GM21576 (cell line): Measurements from ENCODE around the gene SNX12.
"Not testable (repeated sequence)": the region's sequence is repeated elsewhere in the genome, so short reads cannot be mapped to it uniquely, and the experiment has no call there.

Source experiments
- ATAC-seq: cut with Tn5 transposase; IDR thresholded peaks from one replicate; pipeline ENCODE4 v1.9.1; 2021; ENCODE audit warnings: mild to moderate bottlenecking, moderate library complexity; ENCODE audit not compliant: unreplicated experiment

The SNX12 gene

GRCh38 chrX:71095033-71095432 is 26.9 kb upstream of the SNX12 start:
- ATAC-seq: no peak

GRCh38 chrX:71091263-71091662 is 23.1 kb upstream of the SNX12 start:
- no peak for ATAC-seq

GRCh38 chrX:71085900-71086299 is 17.8 kb upstream of the SNX12 start:
- ATAC-seq: no peak

DNA sequence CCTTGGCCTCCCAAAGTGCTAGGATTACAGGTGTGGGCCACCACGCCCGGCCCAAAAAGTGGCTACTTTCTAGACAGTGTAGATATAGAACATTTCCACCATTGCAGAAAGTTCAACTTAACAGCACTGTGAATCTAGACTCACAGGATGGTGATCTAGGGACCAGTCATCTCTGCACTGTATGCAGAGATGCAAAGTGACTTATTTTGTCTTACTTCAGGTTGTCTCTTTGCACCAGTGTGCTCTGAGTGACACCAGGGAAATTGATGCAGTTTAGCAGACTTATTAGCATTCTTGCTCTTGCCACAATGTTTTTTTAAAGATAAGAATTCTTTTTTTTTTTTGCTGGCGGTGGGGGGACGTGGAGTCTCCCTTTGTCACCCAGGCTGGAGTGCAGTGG is 14.7 kb upstream of the SNX12 start:
- ATAC-seq: no peak

DNA sequence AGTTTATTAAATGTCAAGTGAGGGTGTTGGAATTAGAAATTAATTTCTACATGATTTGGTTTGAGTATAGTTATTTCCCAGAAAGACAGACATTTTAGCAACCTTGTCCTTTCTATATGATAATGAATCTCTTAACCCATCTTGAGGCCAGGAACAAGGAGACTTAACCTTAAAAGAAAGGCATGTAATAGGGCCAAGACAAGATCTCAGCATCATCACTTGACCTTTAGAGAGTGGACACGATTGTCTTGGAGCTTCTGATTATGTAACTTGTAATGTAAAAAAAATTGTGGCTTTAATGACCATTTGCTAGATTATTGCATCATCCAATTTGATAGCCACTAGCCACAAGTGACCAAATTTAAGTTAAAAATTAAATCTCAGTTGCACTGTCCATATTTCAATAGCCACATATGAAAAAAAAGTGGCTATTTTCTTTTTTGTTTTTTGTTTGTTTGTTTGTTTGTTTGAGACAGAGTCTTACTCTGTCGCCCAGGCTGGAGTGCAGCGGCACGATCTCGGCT is 14.1 kb upstream of the SNX12 start:
- no peak for ATAC-seq

DNA sequence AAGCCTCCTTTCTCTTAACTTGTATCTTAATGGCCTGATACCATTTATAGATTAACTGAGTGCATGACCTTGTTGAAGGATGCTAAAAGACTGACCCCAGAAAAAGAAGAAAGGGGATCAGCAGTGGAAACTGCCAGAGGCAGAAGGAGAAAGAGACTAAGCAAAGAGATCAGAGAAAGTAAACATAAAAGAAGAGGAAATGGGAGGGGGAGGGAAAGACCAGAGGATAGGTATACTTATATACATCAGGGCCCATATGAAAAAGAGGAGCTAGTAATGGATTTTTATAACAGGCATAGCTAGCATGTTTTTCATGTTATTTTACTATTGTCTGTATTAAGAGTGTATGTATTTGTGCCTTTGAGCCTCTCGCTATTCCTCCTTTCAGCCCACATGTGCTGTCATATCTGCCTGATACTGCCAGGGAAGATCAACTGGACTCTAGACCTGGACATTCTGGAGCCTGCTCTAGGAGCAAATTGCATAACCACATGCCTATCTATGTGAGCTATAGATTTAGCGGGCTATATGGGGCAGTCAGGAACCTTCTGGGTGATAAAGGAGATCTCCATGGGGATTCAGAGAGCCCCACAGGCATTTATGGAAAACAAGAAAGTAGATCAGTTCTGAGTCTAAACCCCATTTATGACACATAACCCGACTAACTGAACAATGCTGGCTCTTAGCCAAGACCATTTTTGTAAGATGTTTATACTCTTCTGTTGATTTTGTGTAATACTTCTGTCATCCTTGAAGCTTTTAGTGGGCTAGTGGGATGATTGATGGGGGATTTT is 13.4 kb upstream of the SNX12 start:
- ATAC-seq: no peak

- no peak for ATAC-seq
These were observed 2.4 kb upstream of the SNX12 start for GRCh38 chrX:71070531-71070930.

- no peak for ATAC-seq
These were observed 456 bp downstream of the SNX12 start for GRCh38 chrX:71067712-71068043.

DNA sequence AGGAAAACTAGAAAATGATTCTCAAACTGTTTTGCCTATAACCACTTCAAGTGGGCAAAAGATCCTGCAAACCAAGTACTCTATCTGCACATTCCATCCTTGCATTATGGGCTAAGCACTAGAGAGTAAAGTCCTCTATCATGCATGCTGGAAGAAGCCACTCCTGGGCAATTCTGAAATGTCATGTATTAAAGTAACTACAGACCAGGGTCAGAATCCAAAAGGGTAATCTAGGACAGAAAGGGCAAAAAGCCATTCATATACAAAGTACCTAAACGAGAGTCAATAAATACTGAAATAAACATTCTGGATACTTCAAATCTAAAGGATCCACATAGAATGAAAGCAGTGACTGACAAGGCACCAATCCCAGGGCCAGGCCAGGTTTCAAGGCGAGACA is 1.0 kb downstream of the SNX12 start:
- no peak for ATAC-seq

GRCh38 chrX:71060127-71060526 is 8.0 kb downstream of the SNX12 start:
- no peak for ATAC-seq

GRCh38 chrX:71057848-71058530 is 10.1 kb downstream of the SNX12 start:
- ATAC-seq: no peak

DNA sequence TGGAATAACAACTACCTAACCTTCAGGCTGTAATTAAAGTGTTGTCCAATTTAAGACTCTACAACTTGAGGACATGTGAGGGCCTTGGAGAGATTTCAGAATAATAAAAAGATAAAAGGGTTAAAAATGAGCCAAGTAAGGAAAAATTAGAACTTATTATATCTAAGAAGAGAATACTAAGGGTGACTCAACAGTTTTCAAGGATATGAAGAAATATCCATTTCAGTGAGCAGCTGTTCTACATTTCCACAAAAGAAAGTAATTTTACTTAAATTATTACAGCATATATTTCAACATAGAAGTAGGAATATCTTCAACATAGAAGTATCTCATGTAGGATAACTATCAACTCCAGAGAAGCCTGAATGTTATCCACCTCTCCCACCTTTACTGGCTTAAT is 11.3 kb downstream of the SNX12 start:
- no peak for ATAC-seq

- peak; percentile 71 for ATAC-seq
These were observed 14.9 kb downstream of the SNX12 start for GRCh38 chrX:71053217-71053621.

DNA sequence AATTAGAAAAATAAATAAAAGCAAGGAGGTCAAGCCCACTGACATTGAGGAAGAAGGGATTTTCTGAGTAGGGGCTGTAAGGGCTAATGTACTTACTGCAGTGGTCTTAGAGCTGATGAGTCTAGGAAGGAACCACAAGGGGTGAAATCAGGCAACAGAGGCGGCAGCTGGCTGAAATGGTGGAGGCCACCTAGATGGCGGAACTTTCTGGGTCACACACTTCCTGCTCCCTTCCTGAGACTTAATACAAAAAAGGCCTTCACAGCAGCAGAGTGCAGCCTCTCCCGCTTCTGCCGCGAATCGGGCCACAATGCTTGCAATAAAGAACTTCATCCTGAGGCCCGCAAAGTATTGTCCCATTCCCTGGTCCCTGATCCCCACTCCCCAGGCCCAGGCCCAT is 15.4 kb downstream of the SNX12 start:
- no peak for ATAC-seq

DNA sequence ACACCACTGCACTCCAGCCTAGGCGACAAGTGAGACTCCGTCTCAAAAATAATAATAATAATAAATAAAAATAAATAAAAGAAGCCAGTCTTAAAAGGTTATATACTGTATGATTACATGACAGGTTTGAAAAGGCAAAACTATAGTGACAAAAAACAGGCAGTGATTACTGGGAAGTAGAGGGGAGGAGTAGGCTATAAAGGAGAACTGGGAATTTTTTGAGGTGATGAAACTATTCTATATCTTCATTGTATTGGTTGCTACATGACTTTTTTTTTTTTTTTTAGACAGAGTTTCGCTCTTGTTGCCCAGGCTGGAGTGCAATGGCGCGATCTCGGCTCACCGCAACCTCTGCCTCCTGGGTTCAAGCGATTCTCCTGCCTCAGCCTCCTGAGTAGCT is 20.2 kb downstream of the SNX12 start:
- not testable (repeated sequence) for ATAC-seq

DNA sequence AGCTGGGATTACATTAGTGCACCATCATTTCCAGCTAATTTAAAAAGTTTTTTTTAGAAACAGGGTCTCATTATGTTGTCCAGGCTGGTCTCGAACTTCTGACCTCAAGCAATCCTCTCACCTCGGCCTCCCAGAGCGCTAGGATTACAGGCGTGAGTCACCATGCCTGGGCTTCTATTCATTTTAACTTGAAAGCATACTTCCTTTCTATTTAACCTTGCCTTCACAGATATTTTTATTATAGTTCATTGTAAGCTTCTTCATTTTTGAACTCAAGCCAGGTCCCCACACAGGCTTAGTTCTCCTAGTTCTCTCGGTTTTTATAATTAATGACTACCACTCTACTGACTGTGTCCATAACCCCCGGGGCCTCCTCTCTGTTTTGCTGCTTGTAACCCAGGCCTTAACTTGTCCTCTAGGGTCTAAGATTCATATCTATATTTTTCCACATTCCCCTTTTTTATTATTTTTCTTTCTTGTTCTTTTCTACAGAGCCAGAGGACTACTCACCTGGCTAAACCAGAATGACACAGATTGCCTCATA is 50.7 kb downstream of the SNX12 start:
- no peak for ATAC-seq
